ENCODE data around the gene SIPA1L2.
"Not testable (repeated sequence)": the region's sequence is repeated elsewhere in the genome, so short reads cannot be mapped to it uniquely, and the experiment has no call there.

The SIPA1L2 gene

GRCh38 chr1:232614811-232615210, 15.1 kb downstream of the SIPA1L2 start:
- DNase-seq (ENCODE audit: low read depth in 2 of 2) = no peak

GRCh38 chr1:232613752-232614381, 16.1 kb downstream of the SIPA1L2 start:
- no peak for DNase-seq (ENCODE audit: low read depth in 2 of 2)

GRCh38 chr1:232612836-232613235, 17.1 kb downstream of the SIPA1L2 start:
- not testable (repeated sequence) for DNase-seq (ENCODE audit: low read depth in 2 of 2)

GRCh38 chr1:232611834-232612233, 18.1 kb downstream of the SIPA1L2 start:
- DNase-seq (ENCODE audit: low read depth in 2 of 2) = no peak

GRCh38 chr1:232610902-232611745, 18.8 kb downstream of the SIPA1L2 start:
- not testable (repeated sequence) for DNase-seq (ENCODE audit: low read depth in 2 of 2)

- no peak for DNase-seq (ENCODE audit: low read depth in 2 of 2)
Measured at GRCh38 chr1:232610192-232610901, 19.6 kb downstream of the SIPA1L2 start.

- DNase-seq (ENCODE audit: low read depth in 2 of 2) = no peak
Measured at GRCh38 chr1:232608427-232608826, 21.5 kb downstream of the SIPA1L2 start.

GRCh38 chr1:232602622-232603021, 27.3 kb downstream of the SIPA1L2 start:
- DNase-seq (ENCODE audit: low read depth in 2 of 2) = no peak

- no peak for DNase-seq (ENCODE audit: low read depth in 2 of 2)
Measured at GRCh38 chr1:232600424-232601258, 29.3 kb downstream of the SIPA1L2 start.

- no peak for DNase-seq (ENCODE audit: low read depth in 2 of 2)
Measured at GRCh38 chr1:232599178-232600041, 30.5 kb downstream of the SIPA1L2 start.

- no peak for DNase-seq (ENCODE audit: low read depth in 2 of 2)
Measured at GRCh38 chr1:232598837-232599177, 31.1 kb downstream of the SIPA1L2 start.

GRCh38 chr1:232598133-232598532, 31.8 kb downstream of the SIPA1L2 start:
- no peak for DNase-seq (ENCODE audit: low read depth in 2 of 2)

GRCh38 chr1:232597721-232598120, 32.2 kb downstream of the SIPA1L2 start:
- DNase-seq (ENCODE audit: low read depth in 2 of 2) = no peak

GRCh38 chr1:232596666-232597303, 33.1 kb downstream of the SIPA1L2 start:
- no peak for DNase-seq (ENCODE audit: low read depth in 2 of 2)

- no peak for DNase-seq (ENCODE audit: low read depth in 2 of 2)
Measured at GRCh38 chr1:232594768-232595698, 34.9 kb downstream of the SIPA1L2 start.

- DNase-seq (ENCODE audit: low read depth in 2 of 2) = no peak
Measured at GRCh38 chr1:232593717-232594502, 36.0 kb downstream of the SIPA1L2 start.

GRCh38 chr1:232591344-232591743, 38.6 kb downstream of the SIPA1L2 start:
- no peak for DNase-seq (ENCODE audit: low read depth in 2 of 2)

GRCh38 chr1:232590744-232591082, 39.2 kb downstream of the SIPA1L2 start:
- DNase-seq (ENCODE audit: low read depth in 2 of 2) = no peak
